Coronary artery (tissue), 2 donors: ENCODE measurements around the gene KCNJ13.

Experiments used
- DNase-seq: peaks from one replicate; pipeline ENCODE4 v3.0.0-alpha.2; 2017; ENCODE audit warnings: low spot score
- H3K27ac ChIP-seq, 2 donors: fragments of 200-600 bp; sonication (generic); one replicate each; pipeline ENCODE4 v1.5.1; 2016 to 2019
- H3K4me3 ChIP-seq: fragments of 200-600 bp; sonication (generic); 2 replicates; pipeline ENCODE4 v1.5.1; 2016; ENCODE audit warnings: mild to moderate bottlenecking, moderate library complexity
- CTCF ChIP-seq: fragments of 200-600 bp; sonication (generic); IDR thresholded peaks from one replicate; pipeline ENCODE4 v1.5.1; 2019; ENCODE audit warnings: antibody characterized with exemption

KCNJ13 gene

GRCh38 chr2:232749331-232749730 lies 27.0 kb downstream of the KCNJ13 start:
- no peak for DNase-seq
- H3K27ac ChIP-seq = no peak overlapping the region
- no peak for TF ChIP-seq CTCF
- no peak overlapping the region for H3K4me3 ChIP-seq

GRCh38 chr2:232748038-232748437 lies 28.3 kb downstream of the KCNJ13 start:
- H3K4me3 ChIP-seq = no peak overlapping the region
- no peak for TF ChIP-seq CTCF
- H3K27ac ChIP-seq = no peak overlapping the region
- DNase-seq = no peak

- TF ChIP-seq CTCF = no peak
- Histone ChIP-seq H3K4me3 (no peak overlapping the region), H3K27ac (no peak overlapping the region)
- no peak for DNase-seq
These were observed 31.4 kb downstream of the KCNJ13 start for GRCh38 chr2:232744963-232745362.

- no peak for TF ChIP-seq CTCF
- no peak overlapping the region for H3K4me3 ChIP-seq
- no peak overlapping the region for H3K27ac ChIP-seq
- no peak for DNase-seq
These were observed 34.4 kb downstream of the KCNJ13 start for GRCh38 chr2:232741972-232742371.

GRCh38 chr2:232741294-232741693 lies 35.1 kb downstream of the KCNJ13 start:
- H3K4me3 ChIP-seq = no peak overlapping the region
- no peak for DNase-seq

GRCh38 chr2:232731470-232731869 lies 44.9 kb downstream of the KCNJ13 start:
- no peak for TF ChIP-seq CTCF

More at GRCh38 chr2:232741294-232741693, 35.1 kb downstream of the KCNJ13 start:
- H3K27ac ChIP-seq = no peak overlapping the region
- TF ChIP-seq CTCF = no peak

GRCh38 chr2:232728785-232729184 lies 47.6 kb downstream of the KCNJ13 start:
- no peak overlapping the region for H3K27ac ChIP-seq
- no peak for TF ChIP-seq CTCF
- no peak for DNase-seq
- H3K4me3 ChIP-seq = no peak overlapping the region

More at GRCh38 chr2:232731470-232731869, 44.9 kb downstream of the KCNJ13 start:
- no peak overlapping the region for H3K27ac ChIP-seq
- no peak for DNase-seq
- no peak overlapping the region for H3K4me3 ChIP-seq
